ENCODE data around the gene RASSF4. TPM values are rescaled to one million over a fixed set of nuclear protein-coding genes. Genes with fewer than 3 reads are reported as not detected.

Gene RASSF4
- total and polyA plus RNA-seq, 2 donors (not counting 3 experiments of a cell fraction or from before 2014, with no cell fraction given), result 7.6 to 8.2 TPM

GRCh38 chr10:44956226-44956625 is 3.4 kb upstream of the RASSF4 start:
- H2AFZ ChIP-seq (ENCODE audit: low read depth, low read length), result no peak overlapping the region
- POLR2A ChIA-PET, result no interaction called here
- no peak for DNase-seq (ENCODE audit: low read depth, low spot score)
- no peaks in the 10 kb centered on the region for H3K9me1 ChIP-seq (replicated peaks; ENCODE audit: control insufficient read depth, extremely low read depth, insufficient read depth, low read length)
- peaks cover 11% of the 10 kb centered on the region for H3K4me1 ChIP-seq (ENCODE audit: control insufficient read depth, extremely low read depth, insufficient read depth, low read length)
- no peaks in the 10 kb centered on the region for H3K79me2 ChIP-seq (ENCODE audit: control insufficient read depth, insufficient read depth, low read length)
- H3K27ac ChIP-seq (ENCODE audit: insufficient read depth, low read depth, low read length), result no peak overlapping the region
- no peaks in the 10 kb centered on the region for H3K36me3 ChIP-seq (ENCODE audit: control insufficient read depth in 2 of 2, extremely low read depth in 1 of 2, insufficient read depth in 2 of 2, low read length in 2 of 2)
- no peak overlapping the region for H3K4me2 ChIP-seq (ENCODE audit: insufficient read depth, low read length)
- CTCF ChIA-PET, result no interaction called here
- H3K9ac ChIP-seq (replicated peaks; ENCODE audit: extremely low read depth, insufficient read depth, low read length), result no peak overlapping the region
- intact Hi-C loops (cut with micrococcal nuclease), result no loop called here
- H3K27me3 ChIP-seq (ENCODE audit: control insufficient read depth in 2 of 2, insufficient read depth in 2 of 2, low read length in 2 of 2), result no peaks in the 10 kb centered on the region
- BruUV-seq (replicated peaks), result no TSS peak
- dilution Hi-C loops (cut with MboI; ENCODE audit: extremely low pct_ligation_motif_present, low sequenced_read_pairs), result no loop called here
- no peak overlapping the region for H3K4me3 ChIP-seq (replicated peaks in 1 of 3; ENCODE audit: insufficient read depth in 1 of 3, low read depth in 1 of 3, low read length in 3 of 3)
- no peaks in the 10 kb centered on the region for H4K20me1 ChIP-seq (replicated peaks; ENCODE audit: control insufficient read depth, extremely low read depth, insufficient read depth, low read length)
- TF ChIP-seq JUN (IDR thresholded peaks at IDR 0.05; ENCODE audit: borderline replicate concordance, insufficient read depth, insufficient read length, low read depth), result no peak
- TF ChIP-seq GATA2 (IDR thresholded peaks at IDR 0.05; ENCODE audit: insufficient read depth, insufficient read length, low read depth, low read length), result no peak
- no peak for TF ChIP-seq FOS (IDR thresholded peaks at IDR 0.05; ENCODE audit: borderline replicate concordance, insufficient read depth, low read length)
- TF ChIP-seq MYC (IDR thresholded peaks at IDR 0.05; ENCODE audit: low read depth, low read length), result no peak
- FAIRE-seq, result no peak
- H3K9me3 ChIP-seq (replicated peaks; ENCODE audit: control insufficient read depth, insufficient read depth, low read length), result no peaks in the 10 kb centered on the region

- Histone ChIP-seq H3K4me1 (ENCODE audit: control insufficient read depth, extremely low read depth, insufficient read depth, low read length) (peaks cover 11% of the 10 kb centered on the region), H3K4me2 (ENCODE audit: insufficient read depth, low read length) (no peak overlapping the region), H2AFZ (ENCODE audit: low read depth, low read length) (no peak overlapping the region), H3K9me3 (replicated peaks; ENCODE audit: control insufficient read depth, insufficient read depth, low read length) (no peaks in the 10 kb centered on the region), H3K4me3 (replicated peaks in 1 of 3; ENCODE audit: insufficient read depth in 1 of 3, low read depth in 1 of 3, low read length in 3 of 3) (no peak overlapping the region), H3K36me3 (ENCODE audit: control insufficient read depth in 2 of 2, extremely low read depth in 1 of 2, insufficient read depth in 2 of 2, low read length in 2 of 2) (no peaks in the 10 kb centered on the region), H3K79me2 (ENCODE audit: control insufficient read depth, insufficient read depth, low read length) (no peaks in the 10 kb centered on the region), H3K9me1 (replicated peaks; ENCODE audit: control insufficient read depth, extremely low read depth, insufficient read depth, low read length) (no peaks in the 10 kb centered on the region), H3K27ac (ENCODE audit: insufficient read depth, low read depth, low read length) (no peak overlapping the region), H3K27me3 (ENCODE audit: control insufficient read depth in 2 of 2, insufficient read depth in 2 of 2, low read length in 2 of 2) (no peaks in the 10 kb centered on the region), H4K20me1 (replicated peaks; ENCODE audit: control insufficient read depth, extremely low read depth, insufficient read depth, low read length) (no peaks in the 10 kb centered on the region), H3K9ac (replicated peaks; ENCODE audit: extremely low read depth, insufficient read depth, low read length) (no peak overlapping the region)
- no peak for FAIRE-seq
- no peak for DNase-seq (ENCODE audit: low read depth, low spot score)
- TF ChIP-seq CTCF (IDR thresholded peaks at IDR 0.05; ENCODE audit: extremely low read depth in 1 of 2, insufficient read depth in 1 of 2, low read depth in 1 of 2, low read length in 2 of 2) (no peak), MYC (IDR thresholded peaks at IDR 0.05; ENCODE audit: low read depth, low read length) (no peak), POLR2AphosphoS5 (IDR thresholded peaks at IDR 0.05; ENCODE audit: insufficient read depth, low read depth, low read length) (no peak), EZH2 (IDR thresholded peaks at IDR 0.05; ENCODE audit: borderline replicate concordance, low read depth, low read length, severe bottlenecking) (no peak), GATA2 (IDR thresholded peaks at IDR 0.05; ENCODE audit: insufficient read depth, insufficient read length, low read depth, low read length) (no peak), MAX (IDR thresholded peaks at IDR 0.05; ENCODE audit: insufficient read depth, insufficient read length) (no peak), JUN (IDR thresholded peaks at IDR 0.05; ENCODE audit: borderline replicate concordance, insufficient read depth, insufficient read length, low read depth) (no peak), POLR2A (IDR thresholded peaks at IDR 0.05; ENCODE audit: low read depth, low read length) (no peak), FOS (IDR thresholded peaks at IDR 0.05; ENCODE audit: borderline replicate concordance, insufficient read depth, low read length) (no peak)
- intact Hi-C loops (cut with micrococcal nuclease) (no loop called here), dilution Hi-C loops (cut with MboI; ENCODE audit: extremely low pct_ligation_motif_present, low sequenced_read_pairs) (no loop called here)
- ChIA-PET CTCF (no interaction called here), POLR2A (no interaction called here)
- no TSS peak for BruUV-seq (replicated peaks)
These were observed 2.6 kb upstream of the RASSF4 start for GRCh38 chr10:44956717-44957706.
